CD14-positive monocyte (primary cell): ENCODE data around the gene BCL2L12. TPM values are rescaled to one million over a fixed set of nuclear protein-coding genes. Genes with fewer than 3 reads are reported as not detected.

Source experiments
- DNase-seq, 3 donors: peaks; one replicate each; pipeline ENCODE4 v3.0.0-alpha.2; 2011 to 2022
- H2AFZ ChIP-seq: 2 replicates; pipeline ENCODE4 v1.6.0; 2012; ENCODE audit warnings: mild to moderate bottlenecking, low read depth, low read length, inconsistent platforms; ENCODE audit not compliant: insufficient read depth, poor library complexity, severe bottlenecking
- H3K27ac ChIP-seq, 2 donors: 1 replicate in 1 of 2; 2 replicates in 1 of 2; pipeline ENCODE4 v1.5.1; 2012 to 2013; ENCODE audit warnings: low read length in 2 of 2, control low read depth in 1 of 2, inconsistent platforms in 1 of 2, low read depth in 1 of 2, mild to moderate bottlenecking in 1 of 2
- H3K27me3 ChIP-seq, 2 donors: one replicate each; pipeline versions ENCODE4 v1.6.0 to v1.6.1; 2011 to 2013; ENCODE audit warnings: low read length in 2 of 2; ENCODE audit not compliant: control insufficient read depth in 2 of 2, insufficient read depth in 2 of 2
- H3K36me3 ChIP-seq, 2 donors: replicated peaks in 1 of 2; 1 replicate in 1 of 2; 2 replicates in 1 of 2; pipeline versions ENCODE4 v1.5.1 to v1.6.1; 2012 to 2013; ENCODE audit warnings: low read length in 2 of 2, control low read depth in 1 of 2, inconsistent platforms in 1 of 2, mild to moderate bottlenecking in 1 of 2; ENCODE audit not compliant: insufficient read depth in 2 of 2, control insufficient read depth in 1 of 2
- H3K4me1 ChIP-seq, 2 donors: 1 replicate in 1 of 2; 2 replicates in 1 of 2; pipeline versions ENCODE4 v1.5.1 to v1.6.1; 2012 to 2013; ENCODE audit warnings: low read length in 2 of 2, control low read depth in 1 of 2, inconsistent platforms in 1 of 2, mild to moderate bottlenecking in 1 of 2, moderate library complexity in 1 of 2; ENCODE audit not compliant: insufficient read depth in 2 of 2, control insufficient read depth in 1 of 2
- H3K4me2 ChIP-seq: replicated peaks from 2 replicates; pipeline ENCODE3; 2012; ENCODE audit warnings: low read length, moderate library complexity, mild to moderate bottlenecking; ENCODE audit not compliant: poor library complexity, severe bottlenecking; ENCODE audit errors: extremely low read depth
- H3K4me3 ChIP-seq, 3 experiments: fragments of 200-600 bp in 1 of 3; sonication (generic) in 1 of 3; replicated peaks in 1 of 3; 1 replicate in 2 of 3; 2 replicates in 1 of 3; pipeline ENCODE4 v1.5.1; 2011 to 2013; ENCODE audit warnings: low read length in 3 of 3, mild to moderate bottlenecking in 3 of 3, control low read depth in 2 of 3, low read depth in 2 of 3, inconsistent platforms in 1 of 3, moderate library complexity in 1 of 3
- H3K79me2 ChIP-seq: 2 replicates; pipeline ENCODE4 v1.6.0; 2012; ENCODE audit warnings: mild to moderate bottlenecking, control low read depth, inconsistent platforms, low read length, moderate library complexity; ENCODE audit not compliant: insufficient read depth
- H3K9ac ChIP-seq: 2 replicates; pipeline ENCODE4 v1.6.0; 2017; ENCODE audit warnings: low read length, mild to moderate bottlenecking; ENCODE audit not compliant: insufficient read depth, poor library complexity, severe bottlenecking
- H3K9me3 ChIP-seq, 2 donors: replicated peaks in 1 of 2; 1 replicate in 1 of 2; 2 replicates in 1 of 2; pipeline versions ENCODE4 v1.5.1 to v1.6.1; 2012 to 2013; ENCODE audit warnings: low read length in 2 of 2, control low read depth in 1 of 2; ENCODE audit not compliant: control insufficient read depth in 1 of 2, insufficient read depth in 1 of 2
- H4K20me1 ChIP-seq: 2 replicates; pipeline ENCODE4 v1.6.0; 2012; ENCODE audit warnings: mild to moderate bottlenecking, low read length, control low read depth, moderate library complexity; ENCODE audit not compliant: insufficient read depth
- H3K27ac Mint-ChIP-seq, 7 donors: one replicate each; pipeline ENCODE4 v1.8.0; 2020; ENCODE audit warnings: mild to moderate bottlenecking in 7 of 7, mixed read lengths in 7 of 7, moderate library complexity in 6 of 7, inconsistent platforms in 2 of 7
- H3K27me3 Mint-ChIP-seq, 3 donors: one replicate each; pipeline ENCODE4 v1.8.0; 2021 to 2022; ENCODE audit warnings: low read depth in 3 of 3, mild to moderate bottlenecking in 3 of 3, mixed read lengths in 3 of 3, moderate library complexity in 3 of 3, inconsistent platforms in 1 of 3
- H3K36me3 Mint-ChIP-seq, 2 donors: one replicate each; pipeline ENCODE4 v1.8.0; 2020; ENCODE audit warnings: mixed read lengths in 2 of 2, inconsistent platforms in 1 of 2, mild to moderate bottlenecking in 1 of 2
- H3K4me1 Mint-ChIP-seq: one replicate; pipeline ENCODE4 v1.8.0; 2020; ENCODE audit warnings: mild to moderate bottlenecking, mixed read lengths
- H3K4me3 Mint-ChIP-seq, 2 donors: one replicate each; pipeline ENCODE4 v1.8.0; 2020; ENCODE audit warnings: mild to moderate bottlenecking in 2 of 2, mixed read lengths in 2 of 2, moderate library complexity in 1 of 2
- H3K9me3 Mint-ChIP-seq, 7 donors: one replicate each; pipeline ENCODE4 v1.8.0; 2020 to 2022; ENCODE audit warnings: mixed read lengths in 7 of 7, mild to moderate bottlenecking in 6 of 7, moderate library complexity in 6 of 7, inconsistent platforms in 2 of 7
- CTCF ChIP-seq: fragments of 200-600 bp; IDR thresholded peaks from one replicate; pipeline ENCODE4 v1.8.0; 2022; ENCODE audit warnings: antibody characterized with exemption, mild to moderate bottlenecking
- WGBS: methylation state at CpG from one replicate; pipeline ENCODE4 v1.1.5; 2013; ENCODE audit warnings: missing lambda C conversion rate; ENCODE audit not compliant: insufficient coverage; 5-methylcytosine and 5-hydroxymethylcytosine counted together
- intact Hi-C, 2 donors: fragments of 100-400 bp; cut with micrococcal nuclease; formaldehyde crosslinking; loops; one replicate each; pipeline versions ENCODE4 v1.15.0 to v1.15.1; 2023
- polyA plus RNA-seq, 3 donors: library from polyadenylated mRNA; depleted of rRNA in 1 of 3; unstranded in 2 of 3; stranded (reverse) in 1 of 3; fragments of 300-500 nt in 2 of 3; fragments of >200 nt in 1 of 3; fragmentation: Illumina TruSeq in 2 of 3; gene quantifications; 1 replicate in 2 of 3; 2 replicates in 1 of 3; pipeline ENCODE4 v1.2.3, GENCODE V29; 2012 to 2021

Gene BCL2L12
- polyA plus RNA-seq, 3 donors, result 5.7 to 10.3 (median 8.6) TPM

GRCh38 chr19:49696865-49697264, 31.1 kb downstream of the BCL2L12 start:
- intact Hi-C loops, result no loop called here
- no peak overlapping the region for H2AFZ ChIP-seq
- H3K27me3 ChIP-seq, result peaks cover 0 to 16% of the 10 kb centered on the region in 2 donors
- Mint-ChIP-seq H3K27ac (no peak overlapping the region), H3K9me3 (peaks cover 0 to 8% (median 0%) of the 10 kb centered on the region in 7 donors), H3K4me1 (peaks cover 6% of the 10 kb centered on the region), H3K4me3 (no peak overlapping the region), H3K36me3 (no peaks in the 10 kb centered on the region), H3K27me3 (peaks cover 23 to 40% (median 28%) of the 10 kb centered on the region in 3 donors)
- no peaks in the 10 kb centered on the region for H3K9me3 ChIP-seq
- no peaks in the 10 kb centered on the region for H3K4me1 ChIP-seq
- H3K4me2 ChIP-seq, result no peak overlapping the region
- no peak overlapping the region for H3K27ac ChIP-seq
- no peak for DNase-seq
- no peak overlapping the region for H3K9ac ChIP-seq
- H4K20me1 ChIP-seq, result no peaks in the 10 kb centered on the region
- H3K36me3 ChIP-seq, result no peaks in the 10 kb centered on the region
- TF ChIP-seq CTCF, result no peak
- no peaks in the 10 kb centered on the region for H3K79me2 ChIP-seq
- WGBS, result 93% methylated on average over 5 of the region's 7 CpGs
- H3K4me3 ChIP-seq, result no peak overlapping the region

DNA sequence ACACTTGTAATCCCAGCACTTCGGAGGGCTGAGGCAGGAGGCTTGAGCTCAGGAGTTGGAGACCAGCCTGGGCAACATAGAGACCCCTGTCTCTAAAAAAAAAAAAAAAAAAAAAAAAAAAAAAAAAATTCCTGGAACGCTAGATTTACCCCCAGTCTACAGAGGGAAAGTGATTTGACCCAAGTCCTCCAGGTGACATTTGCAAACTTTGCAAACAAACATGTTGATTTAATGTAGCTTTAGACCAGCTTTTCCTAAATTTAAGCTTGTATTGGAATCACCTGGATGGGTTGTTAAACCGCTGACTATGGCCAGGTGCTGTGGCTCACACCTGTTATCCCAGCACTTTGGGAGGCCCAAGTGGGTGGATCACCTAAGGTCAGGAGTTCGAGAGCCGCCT, 33.6 kb downstream of the BCL2L12 start:
- H3K9me3 Mint-ChIP-seq, result peaks cover 0 to 3% (median 0%) of the 10 kb centered on the region in 7 donors
- no peaks in the 10 kb centered on the region for H3K36me3 Mint-ChIP-seq

More for the DNA sequence above, 33.6 kb downstream of the BCL2L12 start:
- Mint-ChIP-seq H3K27me3 (peaks cover 9 to 28% (median 11%) of the 10 kb centered on the region in 3 donors), H3K27ac (no peak overlapping the region), H3K4me3 (no peak overlapping the region), H3K4me1 (peaks cover 2% of the 10 kb centered on the region)
- DNase-seq, result no peak
- no peak overlapping the region for H3K4me2 ChIP-seq
- H3K4me3 ChIP-seq, result no peak overlapping the region
- no peaks in the 10 kb centered on the region for H3K79me2 ChIP-seq
- WGBS, result 94% methylated on average over 3 of the region's 5 CpGs
- no peaks in the 10 kb centered on the region for H4K20me1 ChIP-seq
- H3K27me3 ChIP-seq, result peaks cover 0 to 4% of the 10 kb centered on the region in 2 donors
- intact Hi-C loops, result no loop called here
- H2AFZ ChIP-seq, result no peak overlapping the region
- H3K36me3 ChIP-seq, result no peaks in the 10 kb centered on the region
- no peaks in the 10 kb centered on the region for H3K9me3 ChIP-seq
- no peak overlapping the region for H3K9ac ChIP-seq
- no peak for TF ChIP-seq CTCF
- no peaks in the 10 kb centered on the region for H3K4me1 ChIP-seq
- no peak overlapping the region for H3K27ac ChIP-seq
